GM08714 (cell line): ENCODE measurements around the gene PARP9.

Experiments
- H3K4me3 ChIP-seq: fragments of 200-500 bp; sonication (Bioruptor generic); 2 replicates; pipeline ENCODE4 v1.5.1; 2014; ENCODE audit warnings: mild to moderate bottlenecking, low read length, inconsistent platforms
- ZNF274 ChIP-seq: IDR thresholded peaks from 2 replicates; pipeline ENCODE4 v1.6.1; 2012; ENCODE audit warnings: mild to moderate bottlenecking, low read depth, low read length

Gene PARP9

DNA sequence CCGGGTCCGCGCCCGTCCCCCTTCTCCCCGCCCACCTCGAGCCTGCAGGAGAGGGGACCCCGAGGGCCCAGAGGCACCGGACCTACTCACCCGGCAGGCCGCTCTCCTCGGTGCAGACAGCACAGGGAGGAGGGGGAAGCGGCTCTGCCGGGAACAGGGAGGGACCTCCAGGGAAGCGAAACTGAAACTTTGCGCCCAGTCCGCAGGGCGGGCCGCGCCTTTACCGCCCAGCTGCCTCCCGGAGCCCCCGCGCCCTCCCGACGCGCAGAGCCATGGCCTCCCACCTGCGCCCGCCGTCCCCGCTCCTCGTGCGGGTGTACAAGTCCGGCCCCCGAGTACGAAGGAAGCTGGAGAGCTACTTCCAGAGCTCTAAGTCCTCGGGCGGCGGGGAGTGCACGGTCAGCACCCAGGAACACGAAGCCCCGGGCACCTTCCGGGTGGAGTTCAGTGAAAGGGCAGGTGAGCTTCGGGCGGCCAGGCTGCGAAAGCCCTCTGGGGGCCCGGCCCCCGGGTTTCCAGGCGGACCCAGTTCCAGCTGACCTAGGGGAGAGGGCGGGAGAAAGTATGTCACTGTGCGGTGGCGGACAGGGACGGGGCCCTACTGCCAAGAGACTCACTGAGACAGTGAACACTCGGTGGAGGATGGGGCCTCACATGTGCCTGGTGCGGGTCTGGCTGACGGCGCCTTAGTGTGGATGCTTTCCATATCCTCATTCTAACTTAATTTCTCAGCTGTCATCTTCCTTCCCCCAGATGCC is at the start of gene PARP9, which contains the start of gene DTX3L:
Gene PARP9 (minus strand): TSS at position 146 of the 758 bp plus-strand sequence. CDS start 4,680 bp downstream, outside the sequence.
Gene DTX3L (plus strand): TSS at position 184 of the 758 bp plus-strand sequence. CDS start 89 bp downstream, at position 273.
- H3K4me3 ChIP-seq = peak within 1 kb of the TSS; percentile 74
- TF ChIP-seq ZNF274 = no peak

DNA sequence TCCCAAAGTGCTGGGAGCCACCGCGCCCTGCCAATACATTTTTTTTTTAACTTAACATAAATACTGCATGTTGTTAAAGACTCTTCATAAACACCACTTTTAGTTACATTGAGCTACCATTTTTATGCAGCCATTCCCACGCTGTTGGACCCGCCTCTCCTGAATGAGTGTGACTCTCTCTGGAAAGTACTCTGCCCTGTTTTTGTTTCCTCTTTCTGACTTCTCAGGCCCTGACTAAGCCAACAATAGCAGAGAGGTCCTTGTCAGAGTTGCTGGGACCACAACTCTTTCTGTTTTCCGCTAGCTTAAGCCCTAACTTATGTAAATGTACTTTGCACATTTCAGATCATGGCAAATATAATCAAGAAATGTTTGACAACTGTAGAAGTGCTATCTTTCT is 48.6 kb upstream of the PARP9 start:
- no peak overlapping the region for H3K4me3 ChIP-seq
- TF ChIP-seq ZNF274 = no peak

DNA sequence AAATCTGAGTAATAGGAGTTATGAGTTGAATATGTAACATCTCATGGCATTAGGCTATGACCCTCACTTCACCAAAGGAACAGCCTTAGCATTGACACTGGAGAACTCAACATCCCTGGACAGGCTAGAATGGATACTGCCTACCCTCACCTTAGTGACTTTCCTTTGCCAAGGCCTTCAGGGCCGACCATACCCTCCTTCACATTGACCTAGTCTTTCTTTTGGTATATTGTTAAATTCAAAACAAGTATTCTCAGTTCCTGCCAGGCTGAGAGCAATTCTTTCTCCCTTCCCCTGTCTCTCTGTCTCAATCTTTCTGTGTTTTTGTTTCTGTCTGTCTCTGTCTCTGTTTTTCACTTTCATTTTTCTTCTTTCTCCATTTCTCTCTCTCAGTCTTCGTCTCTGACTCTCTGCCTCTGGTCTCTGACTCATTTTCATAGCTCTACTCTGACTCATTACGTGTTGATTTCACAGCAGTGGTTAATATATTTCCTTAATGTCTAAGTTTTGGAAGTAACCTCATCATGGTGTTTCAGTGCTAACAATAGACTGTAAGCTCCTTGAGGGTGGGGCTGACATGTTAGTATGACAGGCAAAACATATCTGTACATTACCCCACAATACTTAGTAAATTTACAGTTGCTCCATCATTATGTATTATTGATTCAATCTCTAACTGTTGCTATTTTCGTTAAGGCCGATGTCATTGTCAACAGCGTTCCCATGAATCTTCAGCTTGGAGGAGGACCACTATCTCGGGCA is 45.9 kb upstream of the PARP9 start:
- H3K4me3 ChIP-seq = peak overlapping the region; percentile 38; the same call in 1 of the 2 replicates
- no peak for TF ChIP-seq ZNF274

DNA sequence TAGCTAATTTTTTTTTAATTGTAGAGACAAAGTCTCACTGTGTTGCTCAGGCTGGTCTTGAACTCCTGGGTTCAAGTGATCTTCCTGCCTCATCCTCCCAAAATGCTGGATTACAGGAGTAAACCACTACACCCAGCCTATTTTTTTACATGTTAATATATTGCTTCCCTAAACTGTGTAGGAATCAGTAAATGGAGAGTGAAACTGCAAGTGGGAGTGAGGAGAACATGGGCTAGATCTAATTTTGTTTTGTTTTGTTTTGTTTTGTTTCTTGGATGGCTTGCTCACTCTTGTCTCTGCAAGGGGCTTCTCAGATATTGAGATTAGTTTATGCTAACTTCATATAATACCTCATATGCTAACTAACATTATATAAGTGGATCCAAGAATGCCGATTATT is 44.8 kb upstream of the PARP9 start:
- TF ChIP-seq ZNF274 = no peak
- no peak overlapping the region for H3K4me3 ChIP-seq

DNA sequence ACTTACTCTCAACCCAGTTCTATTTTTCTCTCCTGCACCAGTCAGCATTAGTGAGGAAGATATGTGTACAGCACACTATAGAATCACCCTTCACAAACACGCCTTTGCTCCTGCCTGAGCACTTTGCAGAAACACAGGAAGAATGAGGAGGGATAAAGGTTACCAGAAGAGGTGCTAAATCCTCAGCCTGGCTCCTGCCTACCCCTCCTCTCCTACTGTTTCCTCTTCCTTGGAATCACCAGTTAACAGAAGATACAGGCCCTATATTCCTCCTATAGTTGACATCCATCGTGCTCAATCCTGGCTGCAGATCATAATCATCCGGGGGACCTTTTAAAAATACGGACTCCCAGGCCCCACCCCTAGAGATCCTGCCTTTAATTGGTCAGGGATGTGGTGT is 42.2 kb upstream of the PARP9 start:
- TF ChIP-seq ZNF274 = no peak
- no peak overlapping the region for H3K4me3 ChIP-seq

DNA sequence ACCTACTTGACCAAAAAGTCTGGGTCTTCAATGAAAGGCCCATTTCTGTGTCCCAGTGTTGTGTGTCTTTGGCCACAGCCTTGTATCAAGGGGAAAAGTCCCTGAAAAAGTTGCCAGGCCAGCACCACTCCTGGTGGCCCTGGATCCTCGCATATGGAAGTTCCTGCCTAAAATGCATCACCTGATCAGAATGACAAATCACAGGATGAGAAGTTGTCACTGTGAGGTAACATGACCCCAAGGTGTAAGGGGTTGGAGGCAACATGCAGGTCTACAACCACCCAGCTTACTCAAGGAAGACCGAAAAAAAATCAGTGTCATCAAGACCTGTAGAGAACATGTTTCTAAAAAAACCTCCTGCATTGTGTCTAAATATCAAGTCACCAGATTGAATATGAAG is 39.0 kb upstream of the PARP9 start:
- TF ChIP-seq ZNF274 = no peak
- H3K4me3 ChIP-seq = no peak overlapping the region

DNA sequence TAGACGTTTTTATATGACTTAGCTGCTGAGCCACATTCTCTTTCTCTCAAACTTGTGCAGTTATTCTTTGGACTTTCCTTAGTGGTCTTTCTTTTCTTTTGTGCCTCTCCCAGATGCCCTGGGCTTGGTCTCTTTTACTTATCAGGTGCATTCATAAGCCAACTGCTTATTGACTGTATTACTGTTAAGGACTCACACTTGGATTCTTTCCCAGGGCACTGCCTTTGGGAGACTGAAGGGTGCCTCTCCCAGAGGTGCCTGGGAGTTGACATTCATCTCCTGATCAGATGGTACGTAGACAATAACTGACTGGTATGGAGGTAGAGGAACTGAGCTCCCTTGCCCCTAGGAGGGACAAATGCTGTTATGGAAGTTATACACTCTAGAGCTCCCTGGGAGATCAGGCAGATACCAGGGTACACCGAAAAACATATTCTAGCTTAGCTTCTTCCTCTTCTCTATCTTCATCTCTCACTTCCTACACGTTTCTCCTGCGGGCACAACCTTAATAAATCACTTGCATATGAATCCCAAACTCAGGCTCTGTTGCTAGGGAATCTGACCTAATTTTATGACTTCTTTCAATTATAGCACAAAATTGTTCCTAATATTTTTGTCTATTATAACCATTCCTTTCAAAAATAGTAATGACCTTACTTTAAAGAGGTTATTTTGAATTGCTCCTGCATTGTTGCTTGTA is 38.1 kb upstream of the PARP9 start:
- H3K4me3 ChIP-seq = no peak overlapping the region
- no peak for TF ChIP-seq ZNF274

DNA sequence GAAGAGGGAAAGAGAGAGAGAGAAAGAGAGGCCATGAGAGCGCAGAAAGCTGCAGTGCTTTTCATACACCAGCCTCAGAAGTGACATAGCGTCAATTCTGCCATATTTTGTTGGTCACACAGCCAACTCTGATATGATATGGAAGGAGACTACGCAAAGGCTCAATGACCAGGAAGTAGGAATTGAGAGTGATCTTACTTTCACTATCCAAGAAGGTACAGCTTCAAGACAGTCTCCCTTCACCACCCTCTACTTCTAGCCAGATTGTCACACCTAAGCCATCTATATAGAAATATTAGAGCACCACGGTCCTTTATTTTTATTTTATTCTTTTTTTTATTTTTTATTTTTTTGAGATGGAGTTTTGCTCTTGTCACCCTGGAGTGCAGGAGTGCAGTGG is 34.5 kb upstream of the PARP9 start:
- H3K4me3 ChIP-seq = no peak overlapping the region
- TF ChIP-seq ZNF274 = no peak

DNA sequence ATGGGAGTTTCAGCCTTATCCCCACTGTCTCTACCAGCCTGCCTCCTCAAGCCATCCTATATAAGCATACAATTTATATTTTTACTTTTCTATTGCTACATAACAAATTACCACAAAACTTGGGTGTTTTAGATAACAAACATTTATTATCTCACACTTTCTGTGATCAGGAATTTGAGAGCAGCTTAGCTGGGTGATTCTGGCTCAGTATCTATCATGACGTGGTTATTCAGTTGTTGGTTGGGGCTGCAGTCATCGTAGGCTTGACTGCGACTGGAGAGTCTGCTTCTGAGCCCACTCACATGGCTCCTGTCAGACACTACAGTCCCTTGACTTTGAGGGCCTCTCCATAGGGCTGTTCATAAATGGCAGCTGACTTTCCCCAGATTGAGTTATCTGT is 34.1 kb upstream of the PARP9 start:
- no peak overlapping the region for H3K4me3 ChIP-seq
- TF ChIP-seq ZNF274 = no peak

DNA sequence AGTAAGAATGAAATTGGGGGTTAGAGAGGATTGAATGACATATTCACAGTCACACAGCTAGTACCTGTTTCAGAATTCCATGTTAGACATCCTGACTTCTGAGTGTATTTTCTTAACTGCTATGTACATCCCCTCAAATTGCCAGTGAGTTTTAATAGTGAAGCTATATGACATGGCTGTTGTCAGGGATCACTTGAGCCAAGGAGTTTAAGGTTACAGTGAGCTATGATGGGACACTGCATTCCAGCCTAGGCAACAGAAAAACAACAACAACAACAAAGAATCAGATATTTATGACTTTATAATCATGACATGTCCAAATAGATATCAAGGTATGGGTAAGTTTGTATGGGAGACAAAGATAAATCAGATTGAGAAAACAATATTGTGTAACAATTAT is 29.9 kb upstream of the PARP9 start:
- no peak for TF ChIP-seq ZNF274
- no peak overlapping the region for H3K4me3 ChIP-seq

DNA sequence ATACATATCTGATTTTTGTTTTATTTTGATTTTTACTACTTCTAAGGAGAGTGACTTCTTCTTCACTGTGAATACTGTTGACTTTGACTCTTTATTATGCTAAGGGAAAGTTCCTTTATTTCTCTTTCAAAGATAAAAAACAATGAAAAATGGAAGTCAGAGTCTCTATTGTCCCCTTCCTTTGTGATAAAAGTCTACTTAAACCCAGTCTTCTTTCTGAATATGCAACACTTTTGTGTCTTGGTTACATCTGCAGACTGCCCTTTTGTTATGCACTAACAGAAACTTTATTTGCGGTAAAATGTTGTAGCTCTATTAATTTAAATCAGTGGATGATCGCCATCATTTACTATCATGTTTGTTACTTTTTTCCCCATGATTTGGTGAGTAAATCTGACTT is 26.5 kb upstream of the PARP9 start:
- TF ChIP-seq ZNF274 = no peak
- H3K4me3 ChIP-seq = no peak overlapping the region

DNA sequence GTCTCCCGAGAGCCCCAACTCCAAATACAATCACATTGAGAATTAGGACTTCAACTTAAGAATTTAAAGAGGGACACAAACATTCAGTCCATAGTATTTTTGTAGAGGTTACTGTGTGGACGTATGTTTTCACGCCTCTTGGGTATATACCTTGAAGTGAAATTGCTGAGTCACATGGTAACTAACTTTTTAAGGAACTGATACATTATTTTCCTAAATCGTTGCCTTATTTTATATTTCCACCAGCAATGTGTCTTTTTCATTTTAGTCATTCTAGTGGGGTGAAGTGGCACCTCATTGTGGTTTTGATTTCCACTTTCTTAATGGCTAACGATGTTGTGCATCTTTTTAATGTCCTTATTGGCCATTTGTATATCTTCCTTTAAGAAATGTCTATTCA is 25.2 kb upstream of the PARP9 start:
- no peak overlapping the region for H3K4me3 ChIP-seq
- no peak for TF ChIP-seq ZNF274

DNA sequence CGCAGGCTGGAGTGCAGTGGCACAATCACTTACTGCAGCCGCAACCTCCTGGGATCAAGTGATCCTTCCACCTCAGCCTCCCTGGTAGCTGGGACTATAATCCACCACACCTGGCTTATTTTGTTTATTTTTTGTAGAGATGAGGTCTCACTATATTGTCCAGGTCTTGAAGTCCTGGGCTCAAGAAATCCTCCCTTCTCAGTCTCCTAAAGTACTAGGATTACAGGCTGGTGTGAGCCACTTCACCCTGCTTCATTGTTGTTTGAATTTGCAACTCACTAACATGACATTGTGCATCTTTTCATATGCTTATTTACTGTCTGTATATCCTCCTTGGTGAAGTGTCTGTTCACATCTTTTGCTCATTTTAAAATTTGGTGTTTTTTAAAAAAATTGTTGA is 23.5 kb upstream of the PARP9 start:
- no peak overlapping the region for H3K4me3 ChIP-seq
- no peak for TF ChIP-seq ZNF274

DNA sequence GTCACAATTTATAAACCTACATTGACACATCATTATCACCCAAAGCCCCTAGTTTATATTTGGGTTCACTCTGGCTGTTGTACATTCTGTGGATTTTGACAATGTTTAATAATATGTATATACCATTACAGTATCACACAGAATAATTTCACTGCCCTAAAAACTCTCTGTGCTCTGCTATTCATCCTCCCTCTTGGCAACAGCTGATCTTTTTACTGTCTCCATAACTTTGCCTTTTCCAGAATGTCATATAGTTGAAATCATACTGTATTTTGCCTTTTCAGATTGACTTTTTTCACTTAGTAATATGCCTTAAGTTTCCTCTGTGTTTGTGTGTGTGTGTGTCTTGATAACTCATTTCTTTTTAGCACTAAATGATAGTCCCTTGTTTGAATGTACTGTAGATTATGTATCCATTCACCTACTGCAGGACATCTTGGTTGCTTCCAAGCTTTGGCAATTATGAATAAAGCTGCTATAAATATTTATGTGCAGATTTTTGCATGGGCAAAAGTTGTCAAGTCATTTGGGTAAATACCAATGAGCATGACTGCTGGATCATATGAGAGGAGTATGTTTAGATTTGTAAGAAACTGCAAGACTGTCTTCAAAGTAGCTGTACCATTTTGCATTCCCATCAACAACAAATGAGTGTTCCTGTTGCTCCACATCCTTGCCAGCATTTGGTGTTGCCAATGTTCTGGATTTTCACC is 22.8 kb upstream of the PARP9 start:
- no peak for TF ChIP-seq ZNF274
- H3K4me3 ChIP-seq = no peak overlapping the region
